Mucosa of gallbladder (tissue), 1 donor: ENCODE results near the gene PDXDC1. TPM values are rescaled to one million over a fixed set of nuclear protein-coding genes. Genes with fewer than 3 reads are reported as not detected.
"Not testable (repeated sequence)": the region's sequence is repeated elsewhere in the genome, so short reads cannot be mapped to it uniquely, and the experiment has no call there.

Experiments
- DNase-seq: peaks from one replicate; pipeline ENCODE4 v3.0.0-alpha.2; 2020; ENCODE audit warnings: low spot score
- total RNA-seq: library from RNA; stranded (reverse); gene quantifications from one replicate; pipeline ENCODE4 v1.2.1, GENCODE V29; 2021
- donor health status: DM: no; HTN: no; CAD: no.

Gene PDXDC1
- total RNA-seq, 1 donor from 2014 or later = 189 TPM

GRCh38 chr16:15062085-15062810 lies 87.4 kb downstream of the PDXDC1 start:
- not testable (repeated sequence) for DNase-seq

GRCh38 chr16:15065961-15066360 lies 91.1 kb downstream of the PDXDC1 start:
- not testable (repeated sequence) for DNase-seq

GRCh38 chr16:15066690-15067089 lies 91.9 kb downstream of the PDXDC1 start:
- not testable (repeated sequence) for DNase-seq

DNA sequence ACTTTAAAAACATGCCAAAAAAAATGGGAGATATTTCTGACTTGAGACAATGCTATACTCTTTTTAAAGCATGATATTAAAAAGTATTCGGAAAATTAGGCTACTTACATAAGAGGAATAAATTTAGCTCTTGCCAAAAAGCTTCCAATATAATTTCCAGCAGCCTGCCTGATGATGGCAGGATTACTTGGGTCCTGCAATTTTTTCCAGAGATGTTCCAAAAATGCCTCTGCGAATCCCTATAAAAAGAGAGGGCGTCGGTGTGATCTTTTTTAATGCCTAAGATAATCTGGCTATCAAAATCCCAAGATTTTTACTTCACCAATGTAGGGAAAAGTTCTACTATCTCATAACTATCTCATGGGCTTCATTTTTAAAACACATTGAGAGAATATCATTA lies 96.2 kb downstream of the PDXDC1 start:
- DNase-seq = not testable (repeated sequence)

DNA sequence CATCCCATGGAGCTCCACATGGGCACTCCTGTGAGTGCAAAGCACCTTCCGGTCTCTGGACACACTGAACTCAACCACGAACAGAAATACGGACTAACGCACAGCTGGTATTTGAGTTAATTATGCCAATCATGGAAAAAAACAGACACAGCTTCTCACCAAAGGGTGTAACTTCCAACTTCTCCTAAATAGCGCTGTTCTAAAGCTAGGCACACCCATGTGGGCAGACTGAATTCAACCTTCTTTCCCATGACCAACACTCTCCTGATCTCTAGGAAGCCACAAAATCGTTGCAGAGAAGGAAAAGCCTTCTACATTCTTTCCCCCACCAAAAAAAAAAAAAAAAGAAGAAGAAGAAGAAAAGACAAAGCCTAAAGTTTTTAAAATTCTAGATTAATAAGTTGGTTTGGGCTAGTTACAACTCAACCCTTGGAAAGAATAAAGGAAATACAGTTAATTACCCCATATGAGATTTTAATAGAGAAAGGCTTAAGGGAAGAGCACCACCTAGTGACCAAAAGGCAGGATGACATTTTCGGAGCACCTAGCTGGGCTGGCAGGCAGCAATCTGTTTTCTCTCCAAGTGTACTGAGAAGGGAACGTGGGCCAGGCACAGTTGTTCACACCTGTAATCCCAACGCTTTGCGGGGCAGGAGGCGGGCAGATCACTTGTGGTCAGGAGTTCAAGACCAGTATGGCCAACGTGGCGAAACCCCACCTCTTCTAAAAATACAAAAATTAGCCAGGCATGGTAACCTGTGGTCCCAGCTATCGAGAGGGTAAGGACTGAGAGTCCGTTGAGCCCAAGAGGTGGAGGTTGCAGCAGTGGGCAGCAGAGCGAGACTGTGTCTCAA lies 97.3 kb downstream of the PDXDC1 start:
- not testable (repeated sequence) for DNase-seq

DNA sequence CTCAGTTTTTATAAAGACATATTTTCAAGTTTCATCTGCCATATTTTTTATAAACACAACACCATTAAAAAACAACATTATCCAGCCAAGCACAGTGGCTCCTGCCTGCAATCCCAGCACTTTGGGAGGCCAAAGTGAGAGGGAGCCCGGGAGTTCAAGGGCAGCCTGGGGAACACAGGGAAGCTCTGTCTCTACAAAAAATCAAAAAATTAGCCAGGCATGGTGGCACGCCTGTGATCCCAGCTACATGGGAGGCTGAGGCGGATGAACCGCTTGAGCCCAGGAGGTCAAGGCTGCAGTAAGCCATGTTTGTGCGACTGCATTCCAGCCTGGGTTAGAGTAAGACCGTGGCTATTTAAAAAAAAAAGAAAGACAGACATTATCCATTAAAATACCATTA lies 98.3 kb downstream of the PDXDC1 start:
- no peak for DNase-seq

DNA sequence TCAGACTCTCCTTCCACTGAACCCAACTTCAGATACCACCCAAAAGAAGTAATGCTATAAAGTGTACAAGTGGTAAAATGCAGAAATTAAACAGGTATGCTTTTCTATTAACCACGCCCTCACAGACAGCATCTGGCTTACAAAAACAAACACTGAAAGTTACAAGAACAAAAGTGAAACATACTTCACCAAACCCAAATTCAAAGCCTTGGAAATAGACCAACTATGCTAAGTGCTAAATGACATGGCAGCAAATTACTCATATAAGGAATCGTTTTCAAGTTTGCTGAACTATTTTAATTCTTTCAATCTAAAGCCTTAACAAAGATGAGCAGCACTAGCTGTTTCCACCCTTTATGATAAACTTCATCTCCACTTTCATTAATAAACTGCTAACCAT lies 101.3 kb downstream of the PDXDC1 start:
- not testable (repeated sequence) for DNase-seq

DNA sequence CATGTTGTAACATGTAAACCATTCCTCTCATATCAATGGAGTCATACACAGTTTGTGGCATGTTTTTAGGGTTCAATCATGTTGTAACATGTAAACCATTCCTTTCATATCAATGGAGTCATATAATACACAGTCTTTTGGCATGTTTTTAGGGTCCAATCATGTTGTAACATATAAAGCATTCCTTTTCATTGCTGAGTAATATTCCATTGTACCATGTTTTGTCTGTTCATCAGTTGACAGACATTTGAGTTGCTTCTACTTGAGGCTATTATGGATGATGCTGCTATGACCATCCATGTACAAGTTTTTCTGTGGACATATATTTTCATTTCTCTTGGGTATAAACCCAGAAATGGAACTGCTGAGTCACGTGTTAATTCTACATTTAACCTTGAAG lies 106.1 kb downstream of the PDXDC1 start:
- not testable (repeated sequence) for DNase-seq

DNA sequence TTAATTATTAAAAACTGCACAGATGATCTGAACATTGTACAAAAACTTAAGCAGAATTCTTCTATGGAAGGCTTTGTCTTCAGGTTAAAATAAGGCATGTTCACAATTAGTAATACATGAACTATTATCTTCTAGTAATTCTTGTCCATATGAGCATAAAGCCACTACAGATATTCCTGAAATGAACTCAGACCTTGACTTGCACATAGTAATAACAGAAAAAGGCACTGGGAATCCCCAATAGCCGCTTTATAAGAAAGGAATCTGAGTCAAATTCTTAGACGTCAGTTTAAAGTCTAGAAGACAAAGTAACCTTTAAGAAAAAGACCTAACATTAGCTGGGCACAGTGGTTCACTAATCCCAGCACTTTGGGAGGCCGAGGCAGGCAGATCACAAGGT lies 108.0 kb downstream of the PDXDC1 start:
- not testable (repeated sequence) for DNase-seq

DNA sequence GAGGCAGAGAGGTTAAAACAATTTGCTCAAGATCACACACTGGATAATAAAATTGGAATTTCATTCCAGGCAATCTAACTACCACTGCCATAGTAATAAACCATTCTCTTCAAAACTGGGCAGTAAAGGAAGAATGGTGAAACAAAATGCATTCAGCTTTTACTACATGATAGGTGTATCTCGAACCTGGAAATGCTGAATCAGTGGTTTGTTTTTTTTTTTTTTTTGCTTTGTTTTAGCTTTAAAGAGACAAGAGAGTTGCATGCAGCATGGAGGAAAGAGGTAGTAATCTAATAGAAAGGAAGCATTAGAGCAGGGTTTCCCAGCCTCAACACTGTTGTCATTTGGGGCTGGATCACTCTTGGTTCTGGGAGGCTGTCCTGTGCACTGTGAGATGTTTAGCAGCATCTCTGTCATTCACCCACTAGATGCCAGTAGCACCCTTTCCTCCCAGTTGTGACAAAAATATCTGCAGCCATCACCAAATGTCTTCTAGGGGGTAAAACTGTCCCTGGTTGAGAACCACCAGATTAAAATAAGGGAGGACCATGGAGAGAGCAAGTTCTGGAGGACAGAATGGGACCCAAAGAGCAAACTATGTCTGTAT lies 115.9 kb downstream of the PDXDC1 start:
- DNase-seq = not testable (repeated sequence)

GRCh38 chr16:15093571-15093954 lies 118.7 kb downstream of the PDXDC1 start:
- not testable (repeated sequence) for DNase-seq

DNA sequence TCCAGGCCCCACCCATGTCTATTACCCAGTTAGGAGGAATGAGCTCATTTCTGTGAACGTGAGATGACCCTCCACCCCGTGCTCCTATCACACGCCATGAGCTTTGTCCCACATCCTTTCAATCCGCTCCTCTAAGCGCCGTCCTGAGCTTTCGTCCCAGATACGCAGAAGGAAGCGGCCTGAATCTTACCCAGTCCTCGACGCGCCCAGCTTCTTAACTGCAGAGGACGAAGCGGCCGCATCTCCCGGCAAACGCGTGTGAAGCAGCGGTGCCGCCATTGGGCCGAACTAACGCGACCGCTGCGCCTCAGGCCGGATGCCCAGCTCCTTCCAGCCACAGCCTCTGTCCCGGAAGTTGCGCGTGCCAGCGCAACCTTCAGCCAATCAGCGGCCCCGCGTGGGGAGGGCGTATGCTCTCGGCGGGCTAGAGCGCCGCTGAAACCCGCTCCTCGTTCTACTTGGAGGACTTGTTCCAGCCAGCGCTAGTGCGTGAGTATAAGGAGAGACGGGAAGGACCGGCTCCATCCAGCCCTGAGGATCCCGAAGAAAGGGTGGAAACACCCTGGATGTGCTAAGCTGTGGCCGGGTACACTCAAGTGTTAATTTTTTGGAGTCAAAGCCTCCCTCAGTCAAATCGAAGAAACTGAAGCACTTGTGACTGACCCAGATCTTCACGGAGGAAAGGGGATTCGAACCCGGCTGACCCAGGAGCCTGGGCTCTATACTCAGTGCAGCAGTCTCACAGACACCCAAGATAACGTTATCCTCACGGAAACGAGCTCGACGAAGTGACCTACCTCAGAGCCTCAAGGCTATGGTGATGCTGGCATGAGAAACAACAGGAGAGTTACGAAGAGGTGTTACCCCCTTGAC lies 119.4 kb downstream of the PDXDC1 start, which contains the start of gene RRN3:
Gene RRN3, minus strand, starts transcription at position 318 of the 873 bp plus-strand sequence. Its CDS starts 39 bp downstream, at position 279.
- DNase-seq = peak; percentile 93

- DNase-seq = not testable (repeated sequence)
These were observed 121.8 kb downstream of the PDXDC1 start for GRCh38 chr16:15096583-15096972.

GRCh38 chr16:15099366-15099909 lies 124.6 kb downstream of the PDXDC1 start:
- DNase-seq = not testable (repeated sequence)

GRCh38 chr16:15100372-15100987 lies 125.7 kb downstream of the PDXDC1 start:
- DNase-seq = not testable (repeated sequence)

- DNase-seq = not testable (repeated sequence)
These were observed 153.0 kb downstream of the PDXDC1 start for GRCh38 chr16:15127641-15128425.

GRCh38 chr16:15130256-15130932 lies 155.6 kb downstream of the PDXDC1 start:
- DNase-seq = not testable (repeated sequence)

GRCh38 chr16:15130943-15131700 lies 156.3 kb downstream of the PDXDC1 start:
- DNase-seq = not testable (repeated sequence)
